NCI-H446 treated with DMSO at 0.1 percent for 48 hours (cell line): Measurements from ENCODE around the gene EPHA7.

Experiments
- DNase-seq: peaks from one replicate; lab custom pipeline; 2025; lab: John Stamatoyannopoulos, UW

Gene EPHA7

DNA sequence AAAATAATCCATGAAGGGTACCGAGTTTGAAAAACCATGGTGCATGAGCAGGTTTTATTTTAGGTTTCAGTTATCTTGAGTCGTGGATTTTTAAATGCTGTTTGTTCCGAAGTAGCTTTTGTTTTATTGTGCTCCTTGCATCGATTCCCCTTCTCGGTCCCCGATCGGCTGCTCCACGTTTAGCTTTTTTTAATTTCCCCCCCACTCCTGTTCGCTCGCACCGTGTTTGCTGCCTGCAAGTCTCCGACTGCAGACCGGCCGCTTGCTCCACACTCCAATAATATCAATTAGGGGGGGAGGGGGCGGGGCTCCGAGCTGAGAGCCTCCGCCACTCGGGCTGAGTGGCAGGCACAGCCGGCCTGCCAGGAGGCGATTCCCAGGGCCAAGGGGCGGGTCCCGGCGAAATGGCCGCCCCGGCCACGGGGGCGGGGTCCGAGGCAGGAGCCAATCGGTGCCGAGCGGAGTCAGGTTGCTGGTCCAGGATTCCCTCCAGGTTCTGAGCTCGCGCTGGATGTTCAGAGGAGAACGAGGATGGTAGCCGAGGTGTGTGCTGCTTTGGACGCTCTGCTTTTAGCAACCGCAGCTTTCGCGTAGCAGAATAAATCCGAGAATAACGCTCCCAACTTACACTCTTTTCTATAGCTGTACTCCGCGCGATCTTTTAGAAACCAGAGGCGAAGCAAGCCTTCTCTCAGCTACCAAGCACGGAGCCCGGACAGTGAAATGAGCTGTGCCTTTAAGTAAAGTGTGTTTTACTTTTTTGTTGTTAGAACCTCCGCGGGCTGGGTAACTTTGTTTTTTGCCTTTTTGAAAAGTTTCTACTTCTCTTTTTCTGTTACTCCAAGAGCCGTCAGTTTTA, at the start of gene EPHA7:
Gene EPHA7 (minus strand): TSS at position 256 of the 859 bp plus-strand sequence. CDS start 218 bp downstream, at position 38.
- DNase-seq, result peak; percentile 97

GRCh38 chr6:93468291-93468690, 48.9 kb upstream of the EPHA7 start:
- no peak for DNase-seq

GRCh38 chr6:93454533-93454932, 35.2 kb upstream of the EPHA7 start:
- DNase-seq, result no peak

DNA sequence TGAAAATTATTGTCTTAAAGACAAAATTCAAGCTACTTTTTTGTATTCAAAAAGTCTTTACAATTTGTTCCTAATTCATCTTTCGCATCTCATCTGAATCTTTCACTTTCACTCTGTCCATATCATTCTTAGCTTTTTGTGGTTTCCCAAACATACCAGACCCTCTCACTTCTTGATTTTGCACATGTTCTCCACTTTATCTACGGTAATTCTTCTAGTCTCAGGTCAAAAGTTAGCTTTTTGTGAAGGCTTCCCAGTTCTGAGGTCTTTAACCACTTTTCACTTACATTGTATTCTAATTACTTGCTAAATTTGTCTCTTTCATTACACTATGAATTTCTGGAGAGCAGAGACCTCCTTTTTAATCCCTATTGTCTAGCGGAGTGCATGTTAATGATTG, 34.6 kb upstream of the EPHA7 start:
- no peak for DNase-seq

- no peak for DNase-seq
Observed at GRCh38 chr6:93447874-93448273, 28.5 kb upstream of the EPHA7 start.

DNA sequence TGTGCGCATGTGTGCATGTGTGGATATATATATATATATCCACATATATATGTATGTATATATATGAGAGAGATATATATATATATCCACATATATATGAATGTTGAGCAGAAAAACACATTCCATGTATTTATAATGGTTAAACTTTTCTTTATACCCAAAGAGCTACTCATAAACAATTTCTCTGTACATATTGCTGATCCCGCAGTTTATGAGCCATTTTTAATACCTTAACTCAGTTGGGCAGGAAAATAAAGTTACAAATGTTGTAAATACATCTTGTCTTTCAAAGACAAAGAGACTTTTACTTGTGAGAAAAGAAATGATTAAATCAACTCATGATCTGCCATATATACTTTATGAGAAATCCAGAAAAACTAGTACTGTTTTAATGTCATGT, 18.1 kb upstream of the EPHA7 start:
- no peak for DNase-seq

DNA sequence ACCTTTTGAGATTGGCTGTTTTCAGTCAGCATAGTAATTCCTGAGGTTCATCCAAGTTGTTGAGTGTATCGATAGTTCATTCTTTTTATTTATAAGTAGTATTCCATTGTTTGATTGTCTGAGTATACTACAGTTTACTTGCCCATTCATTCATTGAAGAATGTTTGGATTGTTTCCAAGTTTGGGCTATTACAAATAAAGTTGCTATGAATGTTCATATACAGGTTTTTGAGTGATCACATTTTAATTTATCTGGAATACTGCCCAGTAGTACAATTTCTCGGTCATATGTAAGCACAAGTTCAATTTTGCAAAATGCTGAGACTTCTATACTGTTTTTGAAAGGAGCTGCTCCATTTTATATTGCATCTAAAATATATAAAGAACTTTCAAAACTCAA, 14.2 kb upstream of the EPHA7 start:
- DNase-seq, result peak; percentile 46

DNA sequence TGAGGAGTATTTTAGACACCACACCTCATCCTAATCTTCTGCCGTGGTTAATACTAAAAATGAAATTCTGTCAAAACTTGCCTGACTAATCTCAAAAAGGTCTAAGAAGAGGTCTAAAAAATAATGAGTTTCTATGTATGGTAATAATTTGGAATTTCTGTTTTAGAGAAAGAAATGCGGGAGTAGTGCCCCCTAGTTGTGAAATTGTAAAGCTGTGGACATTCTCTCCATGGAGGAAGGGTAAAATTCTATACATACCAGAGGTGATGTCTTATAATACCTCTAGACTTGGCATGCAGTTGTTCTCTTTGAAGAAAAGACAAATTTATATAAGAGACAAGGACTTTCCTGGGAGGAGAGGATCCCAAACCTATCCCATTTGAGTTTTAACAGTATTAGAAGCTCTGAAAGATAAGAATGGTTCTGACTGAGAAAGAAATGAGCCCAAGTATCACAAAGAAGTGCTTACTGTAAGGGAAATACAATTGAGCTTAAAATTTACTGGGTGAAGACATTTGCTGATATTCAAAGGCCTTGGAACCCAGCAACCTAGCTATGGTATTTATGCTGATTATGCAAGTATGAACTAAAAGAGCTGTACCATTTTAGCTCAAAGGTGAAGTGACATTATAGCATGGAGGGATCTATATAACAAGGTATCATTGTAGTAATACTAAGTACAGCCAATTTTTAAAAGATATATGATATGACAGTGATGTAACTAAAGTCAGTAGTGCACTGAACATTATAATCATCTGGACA, 5.1 kb upstream of the EPHA7 start:
- no peak for DNase-seq

- peak; percentile 56 for DNase-seq
Observed at GRCh38 chr6:93423542-93423941, 4.2 kb upstream of the EPHA7 start.

GRCh38 chr6:93420163-93420795, 920 bp upstream of the EPHA7 start:
- DNase-seq, result no peak

DNA sequence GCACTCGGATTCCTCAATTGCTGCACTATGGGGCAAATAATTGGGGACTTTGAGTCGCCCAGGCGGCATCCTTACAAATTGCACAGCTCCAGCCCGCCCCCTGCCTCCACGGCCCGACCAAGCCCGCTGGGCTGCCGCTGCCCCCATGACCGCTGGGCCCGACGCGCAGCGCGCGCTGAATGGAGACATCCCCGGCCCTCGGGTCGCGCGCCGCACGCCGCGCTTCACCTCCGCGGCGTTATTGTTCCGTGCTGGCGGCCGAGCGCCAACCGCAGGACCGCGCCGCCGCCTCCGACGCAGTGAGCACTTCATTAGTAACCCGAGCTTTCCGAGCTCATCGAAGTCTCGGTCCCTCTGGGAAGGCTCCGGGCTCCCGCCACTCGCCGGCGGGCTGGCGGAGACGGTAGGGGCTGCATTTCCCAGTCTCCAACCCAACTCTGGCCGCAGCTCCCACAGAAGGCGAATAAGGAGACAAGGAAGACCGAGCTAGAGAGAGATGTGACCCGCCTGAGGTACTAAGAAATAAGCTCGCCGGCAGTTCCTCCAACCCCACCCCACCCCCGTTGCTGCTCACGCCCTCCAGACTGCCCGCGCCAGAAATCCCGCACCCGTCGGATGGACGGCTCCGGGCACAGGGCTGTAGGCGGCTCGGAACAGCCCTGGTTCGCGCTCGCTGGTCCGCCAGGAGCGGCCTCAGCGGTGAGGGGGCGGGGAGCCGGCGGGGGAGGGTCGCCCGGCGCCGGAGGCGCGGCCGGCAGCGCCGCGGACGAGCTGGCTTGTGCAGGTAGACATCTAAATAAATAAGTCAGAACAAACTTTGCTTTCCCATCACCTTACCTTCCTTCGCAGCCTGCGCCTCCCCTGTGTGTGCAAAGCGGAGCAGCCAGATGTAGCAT, 703 bp downstream of the EPHA7 start:
- no peak for DNase-seq

DNA sequence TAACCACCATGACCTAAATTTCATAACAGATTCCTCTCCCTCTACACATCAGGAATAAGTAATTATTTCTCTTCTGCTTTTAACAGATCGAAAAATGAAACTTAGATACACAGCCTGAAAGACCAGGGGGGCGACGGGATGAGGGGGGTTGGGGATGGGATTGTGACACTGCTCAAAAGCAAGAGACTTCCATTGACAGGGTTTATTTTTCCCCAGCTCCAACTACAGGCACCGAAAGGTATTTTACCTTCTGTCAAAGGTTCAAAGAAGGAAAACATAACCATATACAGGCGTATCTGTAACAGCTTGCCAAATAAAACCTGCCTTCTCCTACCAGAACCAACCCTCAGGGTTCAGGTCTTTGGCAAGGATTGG, 1.3 kb downstream of the EPHA7 start:
- no peak for DNase-seq

- peak; percentile 40 for DNase-seq
Observed at GRCh38 chr6:93417421-93418013, 1.8 kb downstream of the EPHA7 start.

DNA sequence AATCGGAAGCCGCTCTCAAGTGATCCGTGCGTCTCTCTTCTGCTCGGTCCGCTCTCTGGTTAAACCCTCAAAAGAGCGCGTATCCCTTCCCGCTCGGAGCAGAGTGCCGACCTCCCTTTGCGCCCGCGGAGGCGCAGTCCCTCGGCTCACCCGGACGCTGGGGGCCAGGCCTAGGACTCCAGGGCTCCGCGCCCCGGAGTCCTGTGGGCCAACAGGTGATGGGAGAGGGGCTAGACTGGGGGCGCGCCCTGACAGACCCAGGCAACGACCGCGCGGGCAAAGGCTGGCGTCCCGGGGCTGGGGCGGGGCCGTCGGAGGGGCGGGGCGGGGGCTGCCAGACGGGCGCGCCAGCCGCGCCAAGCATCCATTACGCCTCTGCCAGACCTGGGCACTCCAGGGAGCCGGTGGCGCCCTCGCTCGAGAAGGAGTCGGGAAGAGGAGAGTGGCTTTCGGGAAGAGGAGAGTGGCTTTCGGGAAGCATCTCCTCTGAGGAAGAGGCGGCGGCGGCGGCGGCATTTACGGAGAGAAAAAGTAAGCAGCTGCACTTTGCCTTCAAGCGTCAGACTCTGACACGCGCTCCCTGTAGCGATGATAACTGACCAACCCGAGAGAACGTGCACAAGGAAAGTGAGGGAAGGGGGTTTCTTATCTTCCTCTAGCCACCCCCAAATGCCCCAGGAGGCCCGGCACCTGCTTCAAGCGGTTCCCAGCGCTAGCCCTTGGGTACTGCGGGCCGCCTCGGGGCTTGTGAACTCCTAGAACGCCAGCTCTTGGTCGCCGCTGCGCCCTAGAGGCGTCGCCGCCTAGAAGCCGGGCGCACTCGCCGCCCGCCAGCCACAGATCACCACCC, 2.6 kb downstream of the EPHA7 start:
- peak; percentile 73 for DNase-seq

DNA sequence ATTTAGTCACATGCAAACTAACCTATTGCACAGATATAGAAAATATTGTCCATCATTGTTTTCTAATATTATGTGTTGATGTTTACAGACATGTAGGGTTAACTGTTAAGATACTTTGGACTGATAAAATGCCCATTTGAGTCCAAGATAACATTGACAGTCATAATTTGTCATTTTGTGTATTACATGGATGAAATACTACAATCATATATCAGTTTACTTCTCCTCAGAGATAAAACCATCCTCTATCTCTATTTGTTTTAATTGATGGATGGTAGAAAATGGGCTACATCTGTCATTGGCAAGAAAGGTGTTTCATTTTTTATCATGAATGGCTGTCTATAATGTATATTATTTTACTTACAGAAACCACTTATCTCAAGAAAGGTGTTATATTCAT, 6.2 kb downstream of the EPHA7 start:
- no peak for DNase-seq

DNA sequence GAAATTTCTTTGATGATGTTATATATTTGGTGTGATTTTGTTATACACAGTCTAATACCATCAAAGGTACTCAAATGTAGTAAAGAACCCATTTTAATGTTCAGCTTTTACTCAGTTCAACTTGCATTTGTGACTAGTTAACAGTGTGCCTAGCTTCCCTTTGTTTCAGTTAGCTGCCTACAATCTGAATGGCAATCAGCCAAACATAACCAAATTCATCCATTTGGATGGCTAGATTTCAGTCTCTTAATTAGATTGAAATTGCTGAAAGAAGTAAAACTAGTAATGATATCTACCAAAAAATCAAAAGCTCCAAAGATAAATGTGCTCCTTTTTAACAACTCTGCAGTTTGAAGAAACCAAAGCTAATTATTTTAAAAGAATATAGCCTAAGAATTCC, 6.9 kb downstream of the EPHA7 start:
- peak; percentile 46 for DNase-seq

DNA sequence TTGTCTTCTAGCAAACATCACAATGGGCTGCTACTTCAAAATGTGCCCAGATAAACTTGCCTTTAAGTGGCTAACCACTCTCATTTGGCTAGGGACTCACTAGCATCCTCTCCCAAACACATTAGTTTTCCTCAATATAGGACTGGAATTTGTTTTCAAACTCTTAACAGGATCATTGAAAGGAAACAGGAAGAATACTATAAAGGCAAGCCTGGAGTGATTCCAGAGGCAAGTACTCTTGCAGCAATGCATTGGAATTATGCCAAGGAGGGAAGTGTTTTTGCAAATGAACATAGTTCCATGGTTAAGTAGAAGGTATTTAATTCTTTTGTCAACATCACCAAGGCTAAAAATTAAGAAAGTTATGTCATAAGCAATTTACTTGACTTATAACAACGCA, 12.2 kb downstream of the EPHA7 start:
- DNase-seq, result peak; percentile 85

- DNase-seq, result no peak
Observed at GRCh38 chr6:93403390-93403789, 16.0 kb downstream of the EPHA7 start.

GRCh38 chr6:93398723-93399122, 20.6 kb downstream of the EPHA7 start:
- no peak for DNase-seq

GRCh38 chr6:93394471-93394870, 24.9 kb downstream of the EPHA7 start:
- no peak for DNase-seq
